Natural killer cell (primary cell): ENCODE measurements around the gene TTC34. TPM values are rescaled to one million over a fixed set of nuclear protein-coding genes. Genes with fewer than 3 reads are reported as not detected.

ENCODE experiments used
- ATAC-seq, 3 donors: fragments of 150-1000 bp in 2 of 3; fragments of 200-7000 bp in 1 of 3; cut with Tn5 transposase; 1 replicate in 1 of 3; 2 replicates in 2 of 3; pipeline ENCODE4 v1.10.0; 2021; ENCODE audit warnings: mild to moderate bottlenecking in 2 of 3, moderate library complexity in 2 of 3
- DNase-seq, 2 donors: peaks; one replicate each; pipeline versions ENCODE4 v3.0.0 to v3.0.0-alpha.2; 2013 to 2021; ENCODE audit warnings: mixed read lengths in 1 of 2
- H3K27ac ChIP-seq: one replicate; pipeline ENCODE4 v1.5.1; 2013; ENCODE audit warnings: mild to moderate bottlenecking, low read length
- H3K27me3 ChIP-seq: one replicate; pipeline ENCODE4 v1.6.1; 2013; ENCODE audit warnings: low read length; ENCODE audit not compliant: control insufficient read depth, insufficient read depth
- H3K36me3 ChIP-seq: one replicate; pipeline ENCODE4 v1.6.1; 2013; ENCODE audit warnings: low read length; ENCODE audit not compliant: control insufficient read depth, insufficient read depth
- H3K4me1 ChIP-seq: one replicate; pipeline ENCODE4 v1.6.1; 2013; ENCODE audit warnings: low read length; ENCODE audit not compliant: control insufficient read depth, insufficient read depth
- H3K4me3 ChIP-seq: one replicate; pipeline ENCODE4 v1.5.1; 2013; ENCODE audit warnings: low read length
- H3K9me3 ChIP-seq: one replicate; pipeline ENCODE4 v1.6.1; 2013; ENCODE audit warnings: low read length; ENCODE audit not compliant: control insufficient read depth, insufficient read depth
- H3K27ac Mint-ChIP-seq, 2 donors: one replicate each; pipeline ENCODE4 v1.8.0; 2022; ENCODE audit warnings: mild to moderate bottlenecking in 2 of 2, mixed read lengths in 2 of 2, moderate library complexity in 1 of 2
- H3K27me3 Mint-ChIP-seq, 2 donors: one replicate each; pipeline ENCODE4 v1.8.0; 2022; ENCODE audit warnings: low read depth in 2 of 2, mixed read lengths in 2 of 2
- H3K36me3 Mint-ChIP-seq: one replicate; pipeline ENCODE4 v1.8.0; 2022; ENCODE audit warnings: mixed read lengths
- H3K4me1 Mint-ChIP-seq, 2 donors: one replicate each; pipeline ENCODE4 v1.8.0; 2022; ENCODE audit warnings: mixed read lengths in 2 of 2
- H3K4me3 Mint-ChIP-seq: one replicate; pipeline ENCODE4 v1.8.0; 2022; ENCODE audit warnings: mild to moderate bottlenecking, moderate library complexity, mixed read lengths
- H3K9me3 Mint-ChIP-seq, 2 donors: one replicate each; pipeline ENCODE4 v1.8.0; 2022; ENCODE audit warnings: mixed read lengths in 2 of 2
- CTCF ChIP-seq: fragments of 200-600 bp; IDR thresholded peaks from one replicate; pipeline ENCODE4 v1.8.0; 2022; ENCODE audit warnings: antibody characterized with exemption
- WGBS: methylation state at CpG from one replicate; pipeline ENCODE4 v1.1.7; 2013; ENCODE audit warnings: missing lambda C conversion rate; ENCODE audit not compliant: insufficient coverage; 5-methylcytosine and 5-hydroxymethylcytosine counted together
- intact Hi-C: fragments of 100-400 bp; cut with micrococcal nuclease; formaldehyde crosslinking; loops from one replicate; pipeline ENCODE4 v1.14.2; 2022
- total RNA-seq, 4 donors: library from RNA; stranded (reverse); fragments of 120-200 nt in 1 of 4; gene quantifications; one replicate each; pipeline versions ENCODE4 v1.2.3 to v1.2.4, GENCODE V29; 2013 to 2022

The TTC34 gene
- total RNA-seq, 3 donors from 2014 or later (not counting 1 experiment from before 2014, with no cell fraction given) = 0.80 to 1.4 (median 1.2) TPM

- Mint-ChIP-seq H3K4me1 (peaks cover 6 to 29% of the 10 kb centered on the region in 2 donors), H3K9me3 (no peaks in the 10 kb centered on the region), H3K27ac (no peak overlapping the region), H3K36me3 (no peaks in the 10 kb centered on the region), H3K4me3 (no peak overlapping the region), H3K27me3 (no peaks in the 10 kb centered on the region)
- DNase-seq (no peak), ATAC-seq (no peak)
- Histone ChIP-seq H3K27ac (no peak overlapping the region), H3K4me1 (peaks cover 30% of the 10 kb centered on the region), H3K36me3 (peaks cover 6% of the 10 kb centered on the region), H3K9me3 (no peaks in the 10 kb centered on the region), H3K4me3 (no peak overlapping the region), H3K27me3 (no peaks in the 10 kb centered on the region)
- 92% methylated on average over 23 of the region's 23 CpGs for WGBS
- intact Hi-C loops = loop anchor here (5.0 kb wide), 1 partner anchor 62 kb away; the partner anchor contains the start of gene PANK4
- no peak for TF ChIP-seq CTCF
Measured at GRCh38 chr1:2588661-2589430, 212.6 kb downstream of the TTC34 start.

- Mint-ChIP-seq H3K4me3 (peak overlapping the region; percentile 47), H3K27ac (peak overlapping the region in 1 of 2 donors; percentile 95), H3K36me3 (no peaks in the 10 kb centered on the region), H3K4me1 (peaks cover 6 to 29% of the 10 kb centered on the region in 2 donors), H3K27me3 (no peaks in the 10 kb centered on the region), H3K9me3 (no peaks in the 10 kb centered on the region)
- no peak for ATAC-seq
- Histone ChIP-seq H3K36me3 (peaks cover 6% of the 10 kb centered on the region), H3K27me3 (no peaks in the 10 kb centered on the region), H3K27ac (no peak overlapping the region), H3K4me3 (no peak overlapping the region), H3K4me1 (peaks cover 36% of the 10 kb centered on the region), H3K9me3 (no peaks in the 10 kb centered on the region)
- intact Hi-C loops = loop anchor here (5.0 kb wide), 1 partner anchor 61 kb away; the partner anchor contains the start of gene PANK4
- no peak for DNase-seq
- no peak for TF ChIP-seq CTCF
- 91% methylated on average over 19 of the region's 19 CpGs for WGBS
Measured at GRCh38 chr1:2587860-2588571, 213.5 kb downstream of the TTC34 start.

DNA sequence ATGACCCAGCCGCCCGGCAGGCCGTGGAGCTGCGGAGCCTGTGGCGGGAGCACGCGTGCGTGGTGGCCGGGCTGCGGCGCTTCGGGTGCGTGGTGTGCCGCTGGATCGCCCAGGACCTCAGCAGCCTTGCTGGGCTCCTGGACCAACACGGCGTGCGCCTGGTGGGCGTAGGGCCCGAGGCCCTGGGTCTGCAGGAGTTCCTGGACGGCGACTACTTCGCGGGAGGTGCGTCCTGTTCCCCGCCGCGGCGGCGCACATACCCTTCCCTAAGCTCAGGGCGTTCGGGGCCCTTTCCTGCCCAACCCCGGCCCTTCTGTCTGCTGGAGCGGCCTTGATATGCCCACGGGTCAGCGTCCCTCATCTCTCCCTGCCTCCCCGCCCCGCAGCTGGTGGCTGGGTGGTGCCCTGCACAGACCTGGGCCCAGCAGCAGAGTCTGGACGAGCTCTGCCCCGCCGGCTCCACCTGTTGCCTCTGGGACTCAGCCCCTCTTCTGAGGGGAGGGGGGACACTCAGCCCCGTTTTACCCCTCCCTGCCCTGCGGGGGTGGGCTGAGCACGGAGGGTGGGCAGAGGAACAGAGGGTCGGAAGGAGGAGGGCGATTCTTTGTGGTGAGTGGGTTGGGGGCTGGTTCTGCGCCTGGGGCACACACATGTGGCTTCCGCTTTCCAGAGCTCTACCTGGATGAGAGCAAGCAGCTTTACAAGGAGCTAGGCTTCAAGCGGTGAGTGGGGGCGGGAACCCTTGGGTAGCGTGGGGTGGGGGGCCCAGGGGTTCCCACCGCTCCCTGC is 214.2 kb downstream of the TTC34 start:
- no peak for TF ChIP-seq CTCF
- H3K27ac ChIP-seq = no peak overlapping the region
- peak overlapping the region; percentile 51 for H3K4me3 ChIP-seq
- Mint-ChIP-seq H3K4me3 (peak overlapping the region; percentile 72), H3K4me1 (peaks cover 6 to 26% of the 10 kb centered on the region in 2 donors), H3K9me3 (no peaks in the 10 kb centered on the region), H3K27ac (peak overlapping the region in 1 of 2 donors; percentile 95), H3K36me3 (no peaks in the 10 kb centered on the region), H3K27me3 (no peaks in the 10 kb centered on the region)
- DNase-seq (peak; percentile 38 to 63), ATAC-seq (no peak)
- no peaks in the 10 kb centered on the region for H3K27me3 ChIP-seq
- H3K9me3 ChIP-seq = no peaks in the 10 kb centered on the region
- H3K4me1 ChIP-seq = peaks cover 36% of the 10 kb centered on the region
- peaks cover 6% of the 10 kb centered on the region for H3K36me3 ChIP-seq
- intact Hi-C loops = loop anchor here (5.0 kb wide), 1 partner anchor 60 kb away; the partner anchor contains the start of gene PANK4
- WGBS = 10% methylated on average over 52 of the region's 52 CpGs
